Suprapubic skin (tissue), 4 donors: ENCODE measurements around the gene RPS19BP1. TPM values are rescaled to one million over a fixed set of nuclear protein-coding genes. Genes with fewer than 3 reads are reported as not detected.

Experiments
- DNase-seq, 2 donors: peaks; one replicate each; pipeline ENCODE4 v3.0.0-alpha.2; 2019; ENCODE audit warnings: low spot score in 2 of 2
- H3K27ac ChIP-seq: fragments of 200-600 bp; sonication (generic); one replicate; pipeline ENCODE4 v1.5.1; 2019
- H3K27me3 ChIP-seq: fragments of 200-600 bp; sonication (generic); one replicate; pipeline ENCODE4 v1.5.1; 2019
- H3K36me3 ChIP-seq: fragments of 200-600 bp; sonication (generic); one replicate; pipeline ENCODE4 v1.5.1; 2019
- H3K4me1 ChIP-seq: fragments of 200-600 bp; sonication (generic); one replicate; pipeline ENCODE4 v1.5.1; 2019
- H3K4me3 ChIP-seq: fragments of 200-600 bp; sonication (generic); one replicate; pipeline ENCODE4 v1.5.1; 2019; ENCODE audit warnings: mild to moderate bottlenecking
- H3K9me3 ChIP-seq: fragments of 200-600 bp; sonication (generic); one replicate; pipeline ENCODE4 v1.5.1; 2019
- CTCF ChIP-seq, 2 donors: fragments of 200-600 bp in 1 of 2; fragments of 450-650 bp in 1 of 2; sonication (generic) in 1 of 2; IDR thresholded peaks; one replicate each; pipeline ENCODE4 v1.5.1; 2016 to 2019; ENCODE audit warnings: antibody characterized with exemption in 2 of 2, mild to moderate bottlenecking in 1 of 2, moderate library complexity in 1 of 2
- EP300 ChIP-seq: sonication (generic); formaldehyde crosslinking; IDR thresholded peaks from one replicate; pipeline ENCODE4 v1.6.1; 2017; ENCODE audit warnings: antibody characterized with exemption
- POLR2A ChIP-seq, 2 donors: fragments of 450-650 bp; IDR thresholded peaks; one replicate each; pipeline ENCODE4 v1.6.1; 2017; ENCODE audit warnings: antibody characterized with exemption in 2 of 2, mild to moderate bottlenecking in 2 of 2, moderate library complexity in 2 of 2
- POLR2AphosphoS5 ChIP-seq, 3 donors: sonication (generic); formaldehyde crosslinking; IDR thresholded peaks; one replicate each; pipeline ENCODE4 v1.6.1; 2017; ENCODE audit warnings: antibody characterized with exemption in 3 of 3
- WGBS: methylation state at CpG from one replicate; pipeline ENCODE4 v1.1.5; 2018; 5-methylcytosine and 5-hydroxymethylcytosine counted together
- total RNA-seq, 4 donors: library from RNA; depleted of rRNA; stranded (reverse); fragments of >200 nt; gene quantifications; one replicate each; pipeline ENCODE4 v1.1.0, GENCODE V29; 2016

The RPS19BP1 gene
- total RNA-seq, 4 donors from 2014 or later, result 61.2 to 89.5 (median 80.6) TPM

DNA sequence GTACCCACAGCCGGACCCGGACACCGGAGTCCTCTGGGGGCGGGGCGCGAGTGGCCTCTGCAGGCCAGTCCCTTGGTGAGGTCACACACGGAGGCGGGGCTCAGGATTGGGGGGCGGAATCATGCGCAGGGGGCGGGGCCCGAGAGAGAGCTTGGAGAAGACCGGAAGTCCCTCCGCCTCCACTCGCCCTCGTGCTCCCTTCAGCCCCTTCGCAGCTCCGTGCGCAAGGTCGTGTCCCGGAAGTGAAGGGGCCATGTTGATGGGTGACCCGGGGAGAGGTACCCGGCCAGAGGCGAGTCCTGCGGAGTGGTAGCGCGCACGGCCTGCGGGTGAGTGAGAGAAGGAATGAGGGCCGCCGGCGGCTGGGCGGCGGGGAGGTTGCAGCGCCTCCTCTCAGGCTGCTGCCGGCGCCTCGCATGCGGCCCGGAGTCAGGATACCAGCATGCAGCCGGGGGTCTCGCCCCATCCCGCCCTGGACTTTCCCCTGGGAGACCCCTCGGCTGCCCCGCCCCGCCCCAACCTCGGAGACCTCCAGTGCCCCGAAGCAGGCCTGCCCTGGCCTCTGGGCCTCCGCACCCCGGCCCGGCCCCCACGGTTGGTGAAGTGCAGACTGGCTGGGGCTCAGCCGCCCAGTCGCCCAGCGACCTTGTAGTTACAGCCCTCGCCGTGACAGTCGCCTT, 30.3 kb downstream of the RPS19BP1 start, which contains the start of gene MIEF1:
TSS of gene MIEF1 (plus strand) at position 182 of the 680 bp plus-strand sequence. CDS start 9,005 bp downstream, outside the sequence.
- no peak for TF ChIP-seq CTCF (IDR thresholded peaks at IDR 0.05)
- peak in 1 of 2 donors; percentile 31 for TF ChIP-seq POLR2A (IDR thresholded peaks at IDR 0.05)
- no peak for TF ChIP-seq EP300
- TF ChIP-seq POLR2AphosphoS5 (IDR thresholded peaks at IDR 0.05), result peak in 2 of 3 donors; percentile 79 to 82
- Histone ChIP-seq H3K27ac (peak within 1 kb of the TSS; percentile 88), H3K4me1 (peaks cover 71% of the 10 kb centered on the region), H3K4me3 (peak within 1 kb of the TSS; percentile 91), H3K9me3 (no peaks in the 10 kb centered on the region), H3K36me3 (peaks cover 32% of the 10 kb centered on the region), H3K27me3 (no peaks in the 10 kb centered on the region)
- DNase-seq, result peak; percentile 99
- whole genome bisulfite sequencing, result no CpG with 5 or more reads among the region's 58 CpGs

DNA sequence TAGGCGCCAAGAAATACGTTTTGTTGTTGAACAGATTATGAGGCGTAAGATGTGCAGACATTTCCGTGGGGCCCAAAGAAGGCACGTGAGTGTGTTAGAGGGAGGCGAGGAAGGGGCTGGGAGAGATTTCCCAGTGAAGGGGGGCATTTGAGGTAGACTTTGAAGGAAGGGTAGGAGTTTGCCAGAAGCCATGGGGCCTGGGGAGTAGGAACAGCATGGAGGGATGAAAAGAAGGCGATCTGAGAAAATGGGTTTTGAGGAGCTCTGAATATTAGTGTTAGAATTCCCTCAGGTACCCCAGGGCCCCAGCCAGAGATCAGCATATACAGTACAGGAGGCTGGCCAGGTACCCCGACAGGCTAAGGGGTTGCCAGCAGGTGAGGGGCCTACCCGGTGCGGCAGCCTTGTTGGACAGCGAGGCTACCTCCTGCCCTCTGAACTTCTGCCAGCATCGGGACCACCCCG, 30.9 kb downstream of the RPS19BP1 start:
- H3K4me1 ChIP-seq, result peaks cover 75% of the 10 kb centered on the region
- WGBS, result 23% methylated on average over 13 of the region's 13 CpGs
- DNase-seq, result no peak
- H3K36me3 ChIP-seq, result peaks cover 27% of the 10 kb centered on the region
- no peaks in the 10 kb centered on the region for H3K27me3 ChIP-seq
- TF ChIP-seq POLR2A (IDR thresholded peaks at IDR 0.05), result no peak
- no peak for TF ChIP-seq EP300
- no peak for TF ChIP-seq POLR2AphosphoS5 (IDR thresholded peaks at IDR 0.05)
- H3K4me3 ChIP-seq, result peak overlapping the region; percentile 91
- H3K27ac ChIP-seq, result peak overlapping the region; percentile 88
- no peaks in the 10 kb centered on the region for H3K9me3 ChIP-seq

GRCh38 chr22:39500101-39500500, 32.4 kb downstream of the RPS19BP1 start:
- H3K36me3 ChIP-seq, result peaks cover 11% of the 10 kb centered on the region
- peak overlapping the region; percentile 88 for H3K27ac ChIP-seq
- no peaks in the 10 kb centered on the region for H3K27me3 ChIP-seq
- H3K9me3 ChIP-seq, result no peaks in the 10 kb centered on the region
- TF ChIP-seq POLR2AphosphoS5 (IDR thresholded peaks at IDR 0.05) (no peak), CTCF (IDR thresholded peaks at IDR 0.05) (no peak), POLR2A (IDR thresholded peaks at IDR 0.05) (no peak), EP300 (no peak)
- no peak overlapping the region for H3K4me3 ChIP-seq
- no peak for DNase-seq
- WGBS, result 91% methylated on average over 6 of the region's 6 CpGs
- peaks cover 77% of the 10 kb centered on the region for H3K4me1 ChIP-seq

- TF ChIP-seq CTCF (IDR thresholded peaks at IDR 0.05) (no peak), POLR2A (IDR thresholded peaks at IDR 0.05) (no peak), POLR2AphosphoS5 (IDR thresholded peaks at IDR 0.05) (no peak), EP300 (no peak)
- Histone ChIP-seq H3K27me3 (no peaks in the 10 kb centered on the region), H3K4me1 (peaks cover 75% of the 10 kb centered on the region), H3K27ac (peak overlapping the region; percentile 66), H3K9me3 (no peaks in the 10 kb centered on the region), H3K4me3 (no peak overlapping the region), H3K36me3 (no peaks in the 10 kb centered on the region)
- 51% methylated on average over 3 of the region's 3 CpGs for WGBS
- DNase-seq, result no peak
Observed at GRCh38 chr22:39498802-39499201, 33.7 kb downstream of the RPS19BP1 start.

DNA sequence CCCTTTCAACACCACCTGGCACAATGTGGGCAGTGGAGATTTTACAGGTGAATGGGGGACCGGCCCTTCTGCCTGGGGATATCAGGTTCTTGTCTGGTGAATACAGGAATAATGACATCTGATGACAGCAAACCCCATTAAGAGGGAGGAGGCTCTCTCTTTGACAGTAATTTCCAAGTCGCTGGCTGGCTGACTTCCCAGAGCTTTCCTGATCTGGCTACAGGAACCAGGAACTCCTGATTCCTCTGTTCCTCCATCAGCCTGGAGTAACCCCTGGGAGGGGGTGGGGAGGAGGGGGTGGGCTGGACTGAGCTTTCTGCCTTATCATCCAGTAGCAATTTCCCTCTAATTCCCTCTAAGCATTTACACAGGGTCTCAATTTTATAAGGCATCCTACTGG, 34.2 kb downstream of the RPS19BP1 start:
- Histone ChIP-seq H3K9me3 (no peaks in the 10 kb centered on the region), H3K27me3 (no peaks in the 10 kb centered on the region), H3K36me3 (no peaks in the 10 kb centered on the region), H3K27ac (peak overlapping the region; percentile 66), H3K4me3 (no peak overlapping the region), H3K4me1 (peaks cover 70% of the 10 kb centered on the region)
- DNase-seq, result peak in 1 of 2 donors; percentile 67
- 10% methylated on average over 2 of the region's 2 CpGs for WGBS
- TF ChIP-seq EP300, result no peak
- no peak for TF ChIP-seq CTCF (IDR thresholded peaks at IDR 0.05)
- TF ChIP-seq POLR2A (IDR thresholded peaks at IDR 0.05), result no peak
- no peak for TF ChIP-seq POLR2AphosphoS5 (IDR thresholded peaks at IDR 0.05)
